GM19099 (cell line): ENCODE results near the gene NRCAM.

Source experiments
- POLR2A ChIP-seq: IDR thresholded peaks from 3 replicates; pipeline ENCODE4 v1.6.1; 2011; ENCODE audit warnings: low read depth; ENCODE audit not compliant: insufficient read length; ENCODE audit errors: extremely low read depth

The NRCAM gene

DNA sequence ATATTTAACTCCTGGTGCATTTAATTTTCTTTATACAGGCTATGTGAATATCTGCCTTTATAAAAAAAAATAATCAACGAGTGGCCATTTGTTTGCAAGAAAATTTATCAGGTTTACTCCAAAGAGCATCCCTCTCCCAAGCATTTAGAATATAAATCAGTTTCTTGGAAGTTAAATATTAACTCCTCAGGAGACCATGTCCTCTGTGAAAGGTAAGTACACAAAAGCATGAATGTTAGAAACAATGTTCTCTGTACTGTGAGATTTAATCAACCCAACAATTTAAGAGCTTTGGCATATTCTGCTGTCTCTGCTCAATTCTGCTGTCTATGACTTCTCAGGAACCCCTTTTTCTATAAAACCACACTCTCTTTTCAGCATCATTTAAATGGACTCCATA lies 206.8 kb downstream of the NRCAM start:
- TF ChIP-seq POLR2A = no peak

DNA sequence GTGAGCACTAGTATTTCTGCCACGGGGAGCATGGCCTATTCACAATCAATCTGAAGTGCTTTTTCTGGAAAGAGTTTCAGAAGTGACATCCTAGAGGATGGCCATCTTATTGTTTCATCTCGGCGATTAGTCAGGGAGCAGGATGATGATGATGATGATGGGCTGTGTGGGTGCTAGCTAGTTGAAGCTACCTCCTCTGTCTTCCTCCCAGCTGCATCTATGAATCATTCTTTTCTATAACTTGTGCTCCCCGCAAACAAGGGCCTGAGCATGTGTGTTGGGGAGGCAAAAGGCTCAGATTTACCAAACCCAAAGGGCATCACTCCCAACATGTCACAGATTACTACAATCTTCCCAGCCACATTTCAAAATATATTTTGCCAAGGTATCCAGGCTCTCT lies 207.4 kb downstream of the NRCAM start:
- TF ChIP-seq POLR2A = no peak

DNA sequence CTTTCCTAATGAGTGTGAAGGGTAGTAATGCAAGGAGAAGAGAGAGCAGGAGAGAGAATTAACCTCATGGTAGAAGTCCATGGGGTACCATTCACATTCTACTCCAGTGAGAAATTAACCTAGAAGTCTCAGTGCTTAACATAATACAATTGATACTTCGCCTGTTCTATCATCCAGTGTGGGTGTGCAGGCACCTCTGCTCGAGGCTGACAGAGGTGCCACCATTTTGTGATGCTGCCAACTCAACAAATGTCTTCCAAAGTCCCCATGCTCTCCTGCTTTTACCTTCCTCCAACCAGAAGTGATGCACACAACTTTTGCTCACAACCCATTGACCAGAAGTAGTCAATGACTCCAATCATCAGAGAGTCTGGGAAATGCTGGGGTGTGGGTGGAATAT lies 207.8 kb downstream of the NRCAM start:
- no peak for TF ChIP-seq POLR2A

DNA sequence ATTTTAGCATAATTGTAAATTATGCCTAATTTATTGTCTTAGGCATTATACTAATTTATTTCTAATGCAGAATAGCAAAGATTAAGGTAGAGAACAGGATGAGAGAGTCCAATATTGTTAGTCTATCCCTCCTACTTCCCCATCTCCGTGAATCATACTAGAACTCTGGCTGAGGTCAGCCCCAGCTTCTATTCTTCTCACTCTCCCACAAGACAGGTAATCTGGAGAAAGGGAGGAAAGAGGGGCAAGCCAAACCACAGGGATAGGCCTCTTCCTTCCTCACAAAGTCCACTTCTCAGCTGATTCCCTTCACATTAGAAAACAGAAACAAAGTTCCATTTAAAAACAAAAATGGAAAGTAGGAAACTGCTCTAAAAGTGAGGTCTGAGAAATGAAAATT lies 208.6 kb downstream of the NRCAM start:
- no peak for TF ChIP-seq POLR2A

DNA sequence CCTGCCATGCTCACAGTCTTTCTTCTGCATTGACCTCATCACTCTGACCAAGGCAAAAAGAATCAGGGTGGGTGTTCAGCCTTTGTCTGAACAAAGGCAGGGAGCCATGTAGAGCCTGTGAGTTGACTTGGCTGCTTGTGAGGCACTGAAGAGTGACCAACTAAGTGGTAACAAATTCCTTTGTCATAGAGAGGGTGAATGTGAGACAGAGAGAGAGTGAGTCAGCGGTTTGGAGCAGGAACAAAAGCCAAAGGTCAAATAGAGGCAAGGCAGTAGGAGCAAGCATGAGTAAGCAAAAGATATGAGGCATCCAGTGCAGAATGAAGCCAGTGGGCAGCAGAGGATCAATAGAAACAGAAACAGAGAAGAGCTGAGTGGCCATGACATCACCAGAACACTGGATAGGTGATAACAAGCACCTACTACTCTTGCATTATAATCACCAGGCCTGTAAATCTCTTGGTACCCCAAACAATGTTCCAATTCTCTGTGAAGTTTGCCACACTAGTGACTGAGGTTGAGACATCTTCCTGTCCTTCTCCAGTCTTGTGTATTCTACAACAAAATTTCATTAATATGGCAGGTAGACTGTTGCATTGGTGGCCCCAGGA lies 209.9 kb downstream of the NRCAM start:
- no peak for TF ChIP-seq POLR2A

GRCh38 chr7:108245523-108246226 lies 210.6 kb downstream of the NRCAM start:
- no peak for TF ChIP-seq POLR2A

DNA sequence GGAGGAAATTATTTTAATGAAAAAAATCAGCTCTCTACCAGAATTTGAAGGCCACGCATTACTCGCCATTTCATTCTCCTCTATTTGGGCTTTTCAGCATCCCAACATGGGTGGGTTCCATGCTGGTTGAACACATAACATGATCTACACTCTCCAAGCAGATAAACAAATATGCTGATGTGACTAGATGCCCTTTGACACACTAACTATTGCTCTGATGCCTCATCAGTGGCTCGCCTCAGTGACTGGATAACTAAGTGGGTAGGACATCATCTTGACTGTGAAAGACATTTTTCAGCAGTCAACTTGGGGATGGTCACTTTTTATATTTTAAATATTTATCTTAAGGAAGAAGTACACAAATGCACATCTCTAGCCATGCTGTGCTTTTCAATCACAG lies 212.1 kb downstream of the NRCAM start:
- TF ChIP-seq POLR2A = no peak

DNA sequence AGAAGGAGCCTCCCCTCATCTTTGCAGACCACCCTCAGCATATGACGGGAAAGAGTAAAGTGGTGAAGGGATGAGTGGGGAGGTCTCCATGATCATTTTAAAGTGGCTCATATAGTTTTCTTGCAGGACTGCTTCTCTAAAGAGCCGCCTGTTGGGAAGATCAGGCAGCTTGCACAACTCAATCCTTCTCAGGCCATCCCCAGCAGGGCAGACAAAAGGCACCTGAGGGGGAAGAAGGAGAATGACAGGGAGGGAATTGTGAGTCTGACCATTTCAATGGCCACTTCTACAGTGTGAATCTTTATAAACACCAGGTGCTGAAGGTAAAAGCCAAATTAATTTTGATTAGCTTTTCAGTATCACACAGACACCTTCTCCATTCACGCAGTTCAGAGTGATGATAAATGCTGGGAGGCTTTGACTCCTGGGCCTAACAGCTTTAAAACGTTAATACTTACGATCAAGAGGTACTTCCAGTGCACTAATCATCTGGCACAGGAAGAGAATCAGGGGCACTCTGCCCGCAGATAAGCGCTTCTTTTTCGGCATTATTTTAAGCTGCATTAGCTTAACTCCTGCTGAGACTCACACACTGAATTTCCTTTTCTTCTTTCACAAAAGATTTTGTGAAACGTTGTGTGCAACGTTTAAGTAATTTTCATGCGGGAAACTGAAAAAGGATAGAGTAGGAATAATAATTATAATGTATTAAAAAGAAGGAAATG lies 216.6 kb downstream of the NRCAM start:
- TF ChIP-seq POLR2A = no peak

DNA sequence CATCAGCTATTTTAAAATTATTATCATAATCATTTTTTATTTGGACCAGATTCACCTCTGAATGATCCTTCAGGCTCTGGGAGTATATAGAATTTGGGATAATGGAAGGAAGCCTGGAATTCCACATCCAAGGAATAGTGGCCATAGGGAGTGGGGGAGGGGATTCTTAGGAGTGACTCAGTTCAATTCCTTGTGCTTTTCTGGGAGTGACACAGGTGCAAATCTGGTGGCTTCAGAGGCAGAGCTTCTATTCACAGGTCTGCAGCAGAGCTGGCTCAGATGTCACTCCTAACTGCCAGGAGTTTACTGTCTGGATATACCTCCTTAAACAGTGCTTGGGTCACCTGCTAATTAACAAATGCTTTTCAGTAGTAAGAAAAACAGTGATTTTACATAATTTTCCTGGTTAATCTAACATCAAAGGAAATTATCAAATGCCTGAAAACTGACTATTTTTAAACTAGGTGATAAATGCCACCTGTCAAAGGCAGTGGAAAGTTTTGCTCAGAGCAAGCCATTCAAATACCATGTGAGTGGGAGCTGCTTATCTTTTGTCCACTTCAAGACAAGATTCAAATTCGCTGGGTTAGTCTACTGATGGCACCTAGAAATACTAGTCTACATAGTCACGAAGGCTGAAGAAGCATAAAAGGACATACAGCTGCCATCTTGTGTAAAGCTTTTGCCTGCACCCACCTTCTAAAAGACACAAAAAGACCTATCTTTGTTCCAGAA lies 219.4 kb downstream of the NRCAM start:
- no peak for TF ChIP-seq POLR2A

DNA sequence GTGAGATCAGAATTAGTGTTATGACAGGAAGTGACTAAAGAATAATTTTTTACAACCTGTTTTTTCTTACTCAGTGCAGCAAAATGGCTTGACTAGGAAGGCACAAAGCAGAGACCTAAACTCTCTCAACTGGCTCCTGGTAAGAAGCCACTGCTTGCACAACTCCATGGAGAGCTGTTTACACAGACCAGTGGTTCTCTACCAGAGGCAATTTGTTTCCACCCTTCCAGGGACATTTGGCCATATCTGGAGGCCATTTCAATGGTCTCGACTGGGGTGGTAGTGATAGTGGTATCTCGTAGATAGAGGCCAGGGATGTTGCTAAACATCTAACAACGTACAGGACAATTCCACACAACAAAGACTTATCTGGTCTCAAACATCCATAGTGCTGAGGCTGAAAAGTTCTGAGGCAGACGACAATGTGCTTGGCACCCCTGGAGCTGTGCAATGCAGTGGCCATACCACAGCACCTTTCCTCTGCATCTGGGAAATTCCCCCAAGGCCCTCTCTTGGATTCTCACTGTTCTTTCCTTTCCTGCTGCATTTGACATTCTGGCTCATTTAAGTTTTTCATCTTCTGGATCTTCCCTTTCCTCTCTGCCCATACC lies 220.7 kb downstream of the NRCAM start:
- TF ChIP-seq POLR2A = no peak

DNA sequence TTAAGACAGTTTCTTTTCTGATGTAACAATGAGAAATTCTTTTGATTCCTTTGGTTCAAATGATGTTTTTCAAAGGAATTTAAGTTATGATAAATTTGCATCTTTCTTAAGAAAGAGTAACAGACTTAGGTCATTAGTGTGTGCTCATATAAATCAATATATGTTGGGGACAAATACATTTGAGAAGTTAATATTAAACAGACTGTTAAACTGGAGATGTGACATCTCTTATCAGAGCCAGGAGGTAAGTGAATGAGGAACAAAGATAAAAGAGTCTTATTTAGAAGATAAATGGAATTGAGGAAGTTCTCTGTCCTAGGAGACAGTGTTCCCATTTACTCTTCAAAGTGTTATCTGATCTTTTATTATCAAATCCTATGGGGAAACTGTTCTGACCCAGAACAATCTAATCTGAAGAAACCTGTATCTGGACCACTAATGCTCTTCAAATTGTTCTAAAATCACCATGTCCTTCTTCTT lies 221.2 kb downstream of the NRCAM start:
- no peak for TF ChIP-seq POLR2A

DNA sequence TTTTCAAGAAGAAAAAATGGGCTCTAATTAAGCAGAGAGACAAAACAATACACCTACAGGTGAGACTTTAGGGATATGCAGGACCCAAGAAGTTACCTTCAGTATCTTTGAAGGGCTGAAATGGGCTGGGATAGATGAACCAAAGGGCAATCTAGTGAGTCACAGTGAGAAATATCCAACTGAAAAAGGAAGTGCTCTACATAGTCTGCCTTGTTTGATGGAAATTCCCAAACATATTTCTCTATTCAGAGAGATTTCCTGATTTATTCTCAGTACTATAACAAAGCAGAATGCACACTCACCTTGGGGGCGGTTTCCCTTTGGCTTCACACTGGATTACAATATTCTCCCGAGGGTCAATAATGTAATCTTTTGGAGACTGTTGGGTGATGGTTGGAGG lies 222.0 kb downstream of the NRCAM start:
- TF ChIP-seq POLR2A = no peak

- TF ChIP-seq POLR2A = no peak
Observed at GRCh38 chr7:108232076-108232475, 224.2 kb downstream of the NRCAM start.

- no peak for TF ChIP-seq POLR2A
Observed at GRCh38 chr7:108231221-108231620, 225.0 kb downstream of the NRCAM start.

GRCh38 chr7:108227366-108227765 lies 228.9 kb downstream of the NRCAM start:
- TF ChIP-seq POLR2A = no peak
